NB4 (cell line): ENCODE data around the gene CHAD.

ENCODE experiments used
- CTCF ChIP-seq: IDR thresholded peaks from one replicate; pipeline ENCODE4 v1.5.1; 2012; ENCODE audit warnings: low read depth, low read length
- POLR2A ChIP-seq: IDR thresholded peaks from 2 replicates; pipeline ENCODE4 v1.6.1; 2011; ENCODE audit warnings: mild to moderate bottlenecking; ENCODE audit not compliant: insufficient read length; ENCODE audit errors: extremely low read depth

- TF ChIP-seq CTCF (no peak), POLR2A (no peak)
These were observed 11.6 kb upstream of the CHAD start for GRCh38 chr17:50480142-50480764.
